ENCODE data around the gene DLX5. TPM values are rescaled to one million over a fixed set of nuclear protein-coding genes. Genes with fewer than 3 reads are reported as not detected.

DLX5 gene
- polyA plus RNA-seq, 1 donor from 2014 or later, result 44.6 TPM

- peak overlapping the region; percentile 85 for H3K4me2 ChIP-seq (ENCODE audit: low read length)
- peak overlapping the region; percentile 87 for H3K4me3 ChIP-seq (ENCODE audit: low read length)
Measured at GRCh38 chr7:97015756-97016380, 8.8 kb downstream of the DLX5 start.

GRCh38 chr7:97015279-97015678, 9.4 kb downstream of the DLX5 start:
- Histone ChIP-seq H3K9ac (ENCODE audit: low read length) (peak overlapping the region; percentile 99), H3K9me2 (ENCODE audit: insufficient read depth, low read length) (no peaks in the 10 kb centered on the region), H2AFZ (ENCODE audit: low read depth, low read length) (no peak overlapping the region), H3F3A (ENCODE audit: insufficient read depth, low read length, poor library complexity, severe bottlenecking) (peaks cover 5% of the 10 kb centered on the region), H3K4me3 (ENCODE audit: low read length) (peak overlapping the region; percentile 87), H3K79me2 (replicated peaks; ENCODE audit: insufficient read depth, low read length) (peaks cover 97% of the 10 kb centered on the region), H3K36me3 (ENCODE audit: insufficient read depth, low read length) (peaks cover 8% of the 10 kb centered on the region), H4K20me1 (ENCODE audit: insufficient read depth) (no peaks in the 10 kb centered on the region), H3K27ac (ENCODE audit: low read length) (peak overlapping the region; percentile 100), H3K4me2 (ENCODE audit: low read length) (peak overlapping the region; percentile 81), H3K9me3 (ENCODE audit: low read length) (no peaks in the 10 kb centered on the region), H3K27me3 (ENCODE audit: insufficient read depth, low read depth, low read length) (no peaks in the 10 kb centered on the region)
- TF ChIP-seq RAD21 (conservative IDR thresholded peaks at IDR 0.05) (no peak), MXI1 (conservative IDR thresholded peaks at IDR 0.05; ENCODE audit: poor library complexity, severe bottlenecking) (no peak), EZH2 (IDR thresholded peaks at IDR 0.05; ENCODE audit: borderline replicate concordance, insufficient read depth, low read length, poor library complexity, severe bottlenecking) (no peak), TAF1 (IDR thresholded peaks at IDR 0.05; ENCODE audit: low read depth) (no peak), EP300 (conservative IDR thresholded peaks at IDR 0.05; ENCODE audit: poor library complexity, severe bottlenecking) (no peak), SMC3 (conservative IDR thresholded peaks at IDR 0.05; ENCODE audit: poor library complexity) (no peak), POLR2AphosphoS5 (IDR thresholded peaks at IDR 0.05) (no peak), REST (IDR thresholded peaks at IDR 0.05; ENCODE audit: borderline replicate concordance) (no peak)

More at GRCh38 chr7:97015756-97016380, 8.8 kb downstream of the DLX5 start:
- Histone ChIP-seq H3K27me3 (ENCODE audit: insufficient read depth, low read depth, low read length) (no peaks in the 10 kb centered on the region), H2AFZ (ENCODE audit: low read depth, low read length) (no peak overlapping the region), H3K36me3 (ENCODE audit: insufficient read depth, low read length) (peaks cover 7% of the 10 kb centered on the region), H4K20me1 (ENCODE audit: insufficient read depth) (no peaks in the 10 kb centered on the region), H3K79me2 (replicated peaks; ENCODE audit: insufficient read depth, low read length) (peaks cover 97% of the 10 kb centered on the region), H3K9ac (ENCODE audit: low read length) (peak overlapping the region; percentile 99), H3K9me3 (ENCODE audit: low read length) (no peaks in the 10 kb centered on the region), H3K27ac (ENCODE audit: low read length) (peak overlapping the region; percentile 100), H3K9me2 (ENCODE audit: insufficient read depth, low read length) (no peaks in the 10 kb centered on the region), H3F3A (ENCODE audit: insufficient read depth, low read length, poor library complexity, severe bottlenecking) (peaks cover 5% of the 10 kb centered on the region)
- peak; percentile 82 for TF ChIP-seq EP300 (conservative IDR thresholded peaks at IDR 0.05; ENCODE audit: poor library complexity, severe bottlenecking)
- no peak for TF ChIP-seq RAD21 (conservative IDR thresholded peaks at IDR 0.05)
- TF ChIP-seq REST (IDR thresholded peaks at IDR 0.05; ENCODE audit: borderline replicate concordance), result peak; percentile 8
- no peak for TF ChIP-seq CTCF (IDR thresholded peaks at IDR 0.05; ENCODE audit: poor library complexity, severe bottlenecking)
- peak; percentile 51 for TF ChIP-seq SMC3 (conservative IDR thresholded peaks at IDR 0.05; ENCODE audit: poor library complexity)
- no peak for TF ChIP-seq TAF1 (IDR thresholded peaks at IDR 0.05; ENCODE audit: low read depth)
- peak; percentile 13 for TF ChIP-seq MXI1 (conservative IDR thresholded peaks at IDR 0.05; ENCODE audit: poor library complexity, severe bottlenecking)
- TF ChIP-seq POLR2AphosphoS5 (IDR thresholded peaks at IDR 0.05), result peak; percentile 82
- TF ChIP-seq EZH2 (IDR thresholded peaks at IDR 0.05; ENCODE audit: borderline replicate concordance, insufficient read depth, low read length, poor library complexity, severe bottlenecking), result no peak
